GM12878 (cell line): ENCODE data around the gene RPS3. TPM values are rescaled to one million over a fixed set of nuclear protein-coding genes. Genes with fewer than 3 reads are reported as not detected.

ENCODE experiments used
- ATAC-seq: fragments of 200-7000 bp; cut with Tn5 transposase; 3 replicates; pipeline ENCODE4 v1.9.1; 2020; ENCODE audit warnings: mild to moderate bottlenecking, moderate library complexity
- BruUV-seq: library from RNA; stranded (reverse); fragments of 400-500 nt; replicated peaks from 2 replicates; lab custom pipeline; 2021; lab: Mats Ljungman, UMichigan
- CTCF ChIA-PET: fragments of 300-600 bp; sonication (Branson Sonifier 250); formaldehyde crosslinking; extraction: SDS; loops from one replicate; lab custom pipeline; 2021; ENCODE audit warnings: inconsistent platforms; lab: Yijun Ruan, JAX
- POLR2A ChIA-PET: fragments of 350-600 bp; formaldehyde crosslinking; extraction: SDS; loops from one replicate; lab custom pipeline; 2021; ENCODE audit warnings: inconsistent platforms; lab: Charles Lee
- RAD21 ChIA-PET: fragments of 300-600 bp; sonication (Branson Sonifier 250); formaldehyde crosslinking; loops from one replicate; lab custom pipeline; 2023; ENCODE audit warnings: antibody characterized with exemption; ENCODE audit not compliant: unreplicated experiment; lab: Charles Lee
- SMC1A ChIA-PET: fragments of 300-600 bp; sonication (Branson Sonifier 250); formaldehyde crosslinking; loops from one replicate; lab custom pipeline; 2023; ENCODE audit not compliant: unreplicated experiment, uncharacterized antibody; lab: Charles Lee
- DNase-seq: peaks from one replicate; pipeline ENCODE4 v3.0.0-alpha.2; 2011; ENCODE audit warnings: low read depth, low spot score
- FAIRE-seq: peaks from 3 replicates; lab custom pipeline; 2011; peaks lifted over from hg19 to GRCh38; lab: Jason Lieb, UNC
- H2AFZ ChIP-seq: 2 replicates; pipeline ENCODE4 v1.6.0; 2011; ENCODE audit warnings: low read depth, low read length, control low read depth; ENCODE audit not compliant: control insufficient read depth
- H3K27ac ChIP-seq: 2 replicates; pipeline ENCODE4 v1.5.1; 2011; ENCODE audit warnings: control low read depth; ENCODE audit not compliant: control insufficient read depth, insufficient read depth
- H3K27me3 ChIP-seq, 2 experiments: replicated peaks in 1 of 2; 2 replicates each; pipeline versions ENCODE4 v1.6.0 to v1.6.1; 2011; ENCODE audit warnings: low read length in 1 of 2; ENCODE audit not compliant: control insufficient read depth in 2 of 2, insufficient read depth in 2 of 2
- H3K36me3 ChIP-seq, 2 experiments: 2 replicates each; pipeline ENCODE4 v1.5.1; 2011; ENCODE audit warnings: low read length in 1 of 2; ENCODE audit not compliant: control insufficient read depth in 2 of 2, insufficient read depth in 2 of 2
- H3K4me1 ChIP-seq: 2 replicates; pipeline ENCODE4 v1.6.1; 2011; ENCODE audit warnings: mild to moderate bottlenecking, low read length, moderate library complexity, mixed read lengths; ENCODE audit not compliant: control insufficient read depth, insufficient read depth
- H3K4me2 ChIP-seq: 2 replicates; pipeline ENCODE4 v1.6.0; 2011; ENCODE audit warnings: control low read depth; ENCODE audit not compliant: control insufficient read depth, insufficient read depth
- H3K4me3 ChIP-seq: fragments of 200-600 bp; sonication (generic); 2 replicates; pipeline ENCODE4 v1.5.1; 2016
- H3K79me2 ChIP-seq: 2 replicates; pipeline ENCODE4 v1.6.0; 2011; ENCODE audit warnings: low read length; ENCODE audit not compliant: control insufficient read depth, insufficient read depth
- H3K9ac ChIP-seq: 2 replicates; pipeline ENCODE4 v1.8.0; 2011; ENCODE audit warnings: low read length, control low read depth, mixed read lengths; ENCODE audit not compliant: control insufficient read depth, insufficient read depth
- H3K9me3 ChIP-seq: replicated peaks from 3 replicates; pipeline ENCODE4 v1.5.1; 2011; ENCODE audit warnings: mild to moderate bottlenecking, low read length; ENCODE audit not compliant: control insufficient read depth, insufficient read depth
- H4K20me1 ChIP-seq: 2 replicates; pipeline ENCODE4 v1.6.0; 2011; ENCODE audit not compliant: control insufficient read depth, insufficient read depth
- ATF3 ChIP-seq: IDR thresholded peaks from 2 replicates; pipeline ENCODE4 v1.6.1; 2011; ENCODE audit warnings: low read depth, mild to moderate bottlenecking, low read length, moderate library complexity, borderline replicate concordance; ENCODE audit errors: extremely low read depth
- BCL11A ChIP-seq: IDR thresholded peaks from 2 replicates; pipeline ENCODE4 v1.6.1; 2011; ENCODE audit warnings: low read depth, low read length
- CEBPZ ChIP-seq: fragments of 150-350 bp; IDR thresholded peaks from 2 replicates; pipeline ENCODE4 v1.6.1; 2016; ENCODE audit warnings: low read depth, low read length
- CTCF ChIP-seq, 3 experiments: IDR thresholded peaks in 2 of 3; conservative IDR thresholded peaks in 1 of 3; 2 replicates each; pipeline ENCODE4 v1.5.1; 2011; ENCODE audit warnings: low read depth in 3 of 3, low read length in 3 of 3, mild to moderate bottlenecking in 3 of 3, control low read depth in 2 of 3, moderate library complexity in 2 of 3, inconsistent platforms in 1 of 3, mixed read lengths in 1 of 3; ENCODE audit not compliant: control insufficient read depth in 2 of 3, insufficient read depth in 1 of 3; ENCODE audit errors: extremely low read depth in 1 of 3
- EGR1 ChIP-seq, 2 experiments: IDR thresholded peaks; 1 replicate in 1 of 2; 2 replicates in 1 of 2; pipeline ENCODE4 v1.6.1; 2011 to 2012; ENCODE audit warnings: low read depth in 2 of 2, low read length in 2 of 2, borderline replicate concordance in 1 of 2, mild to moderate bottlenecking in 1 of 2, moderate library complexity in 1 of 2
- EZH2 ChIP-seq: IDR thresholded peaks from 2 replicates; pipeline ENCODE4 v1.6.1; 2012; ENCODE audit warnings: low read depth, mild to moderate bottlenecking, control low read depth, inconsistent platforms, low read length, borderline replicate concordance; ENCODE audit not compliant: control insufficient read depth
- GABPA ChIP-seq: IDR thresholded peaks from 2 replicates; pipeline ENCODE4 v1.6.1; 2014; ENCODE audit warnings: antibody characterized with exemption, low read depth, mild to moderate bottlenecking, inconsistent platforms
- HDGF ChIP-seq: fragments of 450-650 bp; IDR thresholded peaks from 2 replicates; pipeline ENCODE4 v1.6.1; 2016; ENCODE audit warnings: antibody characterized with exemption
- IRF4 ChIP-seq: IDR thresholded peaks from 2 replicates; pipeline ENCODE4 v1.6.1; 2011; ENCODE audit warnings: low read depth, low read length
- KDM1A ChIP-seq: fragments of 200-600 bp; sonication (generic); IDR thresholded peaks from 2 replicates; pipeline ENCODE4 v1.6.1; 2016; ENCODE audit warnings: borderline replicate concordance
- NFXL1 ChIP-seq: fragments of 450-650 bp; IDR thresholded peaks from 2 replicates; pipeline ENCODE4 v1.6.1; 2017; ENCODE audit warnings: antibody characterized with exemption, mild to moderate bottlenecking, borderline replicate concordance
- RELB ChIP-seq: fragments of 450-650 bp; IDR thresholded peaks from 2 replicates; pipeline ENCODE4 v1.6.1; 2017; ENCODE audit warnings: low read depth, mild to moderate bottlenecking, moderate library complexity
- SRF ChIP-seq, 2 experiments: IDR thresholded peaks; 2 replicates each; pipeline ENCODE4 v1.6.1; 2011; ENCODE audit warnings: low read depth in 2 of 2, low read length in 2 of 2, mild to moderate bottlenecking in 1 of 2, moderate library complexity in 1 of 2
- TBL1XR1 ChIP-seq: IDR thresholded peaks from 2 replicates; pipeline ENCODE4 v1.6.1; 2012; ENCODE audit warnings: low read depth, low read length, improper control_type of control experiment
- TCF3 ChIP-seq: IDR thresholded peaks from 2 replicates; pipeline ENCODE4 v1.6.1; 2012; ENCODE audit warnings: low read depth, mild to moderate bottlenecking, low read length, borderline replicate concordance; ENCODE audit not compliant: insufficient read depth
- ZNF217 ChIP-seq: fragments of 450-650 bp; IDR thresholded peaks from 2 replicates; pipeline ENCODE4 v1.6.1; 2017; ENCODE audit warnings: antibody characterized with exemption, mild to moderate bottlenecking
- WGBS: methylation state at CpG from one replicate; pipeline ENCODE4 v1.1.6; 2016; ENCODE audit warnings: low lambda C conversion rate; ENCODE audit not compliant: insufficient replicate concordance, insufficient coverage; ENCODE audit errors: missing lambda C conversion rate; 5-methylcytosine and 5-hydroxymethylcytosine counted together
- in situ Hi-C: fragments of 300-500 bp; cut with MboI; formaldehyde crosslinking; loops from 9 replicates; pipeline ENCODE4 v1.14.3; 2018; ENCODE audit warnings: mixed read lengths
- intact Hi-C: fragments of 100-400 bp; cut with micrococcal nuclease; formaldehyde crosslinking; loops from one replicate; pipeline ENCODE4 v1.14.2; 2022; ENCODE audit not compliant: unreplicated experiment
- polyA plus RNA-seq, 11 experiments: library from polyadenylated mRNA; depleted of rRNA in 4 of 11; unstranded in 6 of 11; stranded (reverse) in 5 of 11; fragments of >200 nt; fragmentation: Nextera tagmentation in 4 of 11; fragmentation: Illumina TruSeq in 1 of 11; extraction: Ambion mirVana in 4 of 11; extraction: Trizol in 1 of 11; gene quantifications; 1 replicate in 1 of 11; 2 replicates in 10 of 11; pipeline versions ENCODE4 v1.2.1 to v1.2.3, GENCODE V29; 2011 to 2016; ENCODE audit warnings: inconsistent platforms in 2 of 11, missing spikeins in 2 of 11, low read depth in 1 of 11
- total RNA-seq, 4 experiments: library from RNA; depleted of rRNA in 3 of 4; stranded (reverse); fragments of >200 nt in 3 of 4; fragmentation: Illumina TruSeq in 1 of 4; extraction: Trizol in 1 of 4; gene quantifications; 2 replicates each; pipeline versions ENCODE4 v1.2.1 to v1.2.3, GENCODE V29; 2013 to 2021

RPS3 gene
- total and polyA plus RNA-seq, 10 of the 15 experiments (the other 5 are each of a cell fraction or from before 2014, with no cell fraction given): 2,127 to 9,556 (median 4,327) TPM

GRCh38 chr11:75375626-75376025, 23.7 kb upstream of the RPS3 start (continued):
- TF ChIP-seq CEBPZ: no peak
- TF ChIP-seq HDGF: no peak
- no peak for TF ChIP-seq EGR1 (IDR thresholded peaks at IDR 0.05; ENCODE audit: borderline replicate concordance in 1 of 2, low read depth in 2 of 2, low read length in 2 of 2)
- TF ChIP-seq KDM1A: no peak
- TF ChIP-seq ATF3: no peak
- no peak for TF ChIP-seq BCL11A
- TF ChIP-seq NFXL1: no peak
- TF ChIP-seq EZH2: no peak
- TF ChIP-seq, all 136 proteins: peak for 0

GRCh38 chr11:75376175-75376574, 23.1 kb upstream of the RPS3 start:
- ChIA-PET CTCF (interaction anchor here (0.9 to 17.1 kb wide), 4 partner anchors 8 to 98 kb away, joined by 3 to 406 read pairs (median 7); no protein-coding TSS in a partner anchor), SMC1A (interaction anchor here (1.3 to 1.9 kb wide), 2 partner anchors 36 to 96 kb away, joined by 3 to 8 read pairs; no protein-coding TSS in a partner anchor), RAD21 (interaction anchor here (0.7 to 1.1 kb wide), 2 partner anchors 36 to 50 kb away, joined by 3 read pairs; no protein-coding TSS in a partner anchor), POLR2A (no interaction called here)
- no peaks in the 10 kb centered on the region; a peak in 1 of 4 replicates for H3K27me3 ChIP-seq
- no peaks in the 10 kb centered on the region for H3K79me2 ChIP-seq
- no peaks in the 10 kb centered on the region for H3K4me1 ChIP-seq
- TF ChIP-seq RELB (no peak), SRF (IDR thresholded peaks at IDR 0.05; ENCODE audit: low read depth in 2 of 2, low read length in 2 of 2) (no peak), TBL1XR1 (no peak), IRF4 (no peak), GABPA (no peak), TCF3 (no peak), CTCF (IDR thresholded peaks at IDR 0.05 in 2 of 3, conservative IDR thresholded peaks at IDR 0.05 in 1 of 3; ENCODE audit: control insufficient read depth in 2 of 3, extremely low read depth in 1 of 3, insufficient read depth in 1 of 3, low read depth in 3 of 3, low read length in 3 of 3) (peak in 2 of 3 experiments; percentile 14 to 22; a peak in 2 of 6 replicates), ZNF217 (no peak)
- no peak overlapping the region for H3K4me2 ChIP-seq
- no peaks in the 10 kb centered on the region for H4K20me1 ChIP-seq
- H2AFZ ChIP-seq: no peak overlapping the region
- H3K4me3 ChIP-seq: no peak overlapping the region
- no peak for DNase-seq
- FAIRE-seq: no peak
- 25% methylated on average over 9 of the region's 9 CpGs for WGBS
- in situ Hi-C loops: no loop called here
- no peaks in the 10 kb centered on the region for H3K36me3 ChIP-seq
- H3K9ac ChIP-seq: no peak overlapping the region
- ATAC-seq: peak; percentile 51
- no peak overlapping the region for H3K27ac ChIP-seq
- intact Hi-C loops: no loop called here
- no peaks in the 10 kb centered on the region for H3K9me3 ChIP-seq
- BruUV-seq: no TSS peak
